ENCODE measurements around the gene USH2A. TPM values are rescaled to one million over a fixed set of nuclear protein-coding genes. Genes with fewer than 3 reads are reported as not detected.

The USH2A gene
- total RNA-seq, 4 donors from 2014 or later: 0.08 to 0.18 TPM; not detected in 2

DNA sequence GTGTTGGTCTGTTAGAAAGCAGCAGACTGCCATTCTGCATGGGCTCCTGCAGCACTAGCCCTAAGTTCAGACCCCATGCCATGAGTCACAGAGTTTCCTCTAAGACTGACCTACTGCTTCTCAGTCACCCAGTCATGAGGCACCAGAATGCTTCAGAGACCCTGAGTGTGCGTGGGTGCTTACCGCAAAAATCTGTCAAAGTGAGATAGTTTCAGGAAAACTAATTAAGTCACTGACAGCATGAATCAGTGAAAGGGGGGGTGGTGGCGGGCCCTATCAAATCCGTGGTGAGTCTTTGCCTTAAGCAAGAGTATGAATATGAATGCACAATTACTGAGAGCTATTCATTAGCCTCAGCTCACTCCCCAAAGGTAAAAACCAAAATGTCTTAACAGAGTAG, 758.0 kb downstream of the USH2A start:
- Histone ChIP-seq H3K27me3 (no peaks in the 10 kb centered on the region), H3K4me1 (no peaks in the 10 kb centered on the region), H3K27ac (no peak overlapping the region), H3K9me3 (no peaks in the 10 kb centered on the region), H3K36me3 (no peaks in the 10 kb centered on the region), H3K4me3 (no peak overlapping the region)
- WGBS: 82% methylated on average over 4 of the region's 4 CpGs
- DNase-seq (ENCODE audit: low spot score in 2 of 2): no peak
- TF ChIP-seq POLR2A (IDR thresholded peaks at IDR 0.05) (no peak), POLR2AphosphoS5 (IDR thresholded peaks at IDR 0.05) (no peak), EP300 (IDR thresholded peaks at IDR 0.05) (no peak), CTCF (IDR thresholded peaks at IDR 0.05) (no peak)

- no peak for DNase-seq (ENCODE audit: low spot score in 2 of 2)
- Histone ChIP-seq H3K27ac (no peak overlapping the region), H3K9me3 (no peaks in the 10 kb centered on the region), H3K36me3 (no peaks in the 10 kb centered on the region), H3K4me3 (no peak overlapping the region), H3K4me1 (peaks cover 7% of the 10 kb centered on the region), H3K27me3 (no peaks in the 10 kb centered on the region)
- WGBS: 65% methylated on average over 1 of the region's 1 CpG
- TF ChIP-seq POLR2A (IDR thresholded peaks at IDR 0.05) (no peak), EP300 (IDR thresholded peaks at IDR 0.05) (no peak), CTCF (IDR thresholded peaks at IDR 0.05) (no peak), POLR2AphosphoS5 (IDR thresholded peaks at IDR 0.05) (no peak)
Observed at GRCh38 chr1:215661033-215661432, 762.2 kb downstream of the USH2A start.

DNA sequence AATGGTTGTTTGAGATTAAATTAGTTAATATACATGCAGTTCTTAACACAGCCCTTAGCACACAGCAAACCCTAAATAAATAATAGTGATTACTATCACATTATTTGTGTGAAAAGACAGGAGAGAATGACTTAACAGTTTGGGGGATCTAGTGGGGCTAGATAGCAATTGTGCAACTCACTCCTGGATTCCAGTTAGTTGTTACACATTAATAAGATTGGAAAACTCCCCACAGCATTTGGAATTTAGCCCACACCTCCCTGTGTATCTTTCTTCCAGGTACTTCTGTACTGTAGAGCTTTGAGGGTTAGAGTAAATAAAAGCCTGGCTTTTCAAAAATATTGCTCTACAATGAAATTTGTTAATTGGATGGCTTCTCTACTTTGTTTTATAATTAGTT, 763.0 kb downstream of the USH2A start:
- H3K27ac ChIP-seq: no peak overlapping the region
- H3K4me3 ChIP-seq: no peak overlapping the region
- H3K4me1 ChIP-seq: peaks cover 7% of the 10 kb centered on the region
- no peaks in the 10 kb centered on the region for H3K27me3 ChIP-seq
- TF ChIP-seq POLR2AphosphoS5 (IDR thresholded peaks at IDR 0.05): no peak
- no peak for DNase-seq (ENCODE audit: low spot score in 2 of 2)
- no peaks in the 10 kb centered on the region for H3K36me3 ChIP-seq
- H3K9me3 ChIP-seq: no peaks in the 10 kb centered on the region

DNA sequence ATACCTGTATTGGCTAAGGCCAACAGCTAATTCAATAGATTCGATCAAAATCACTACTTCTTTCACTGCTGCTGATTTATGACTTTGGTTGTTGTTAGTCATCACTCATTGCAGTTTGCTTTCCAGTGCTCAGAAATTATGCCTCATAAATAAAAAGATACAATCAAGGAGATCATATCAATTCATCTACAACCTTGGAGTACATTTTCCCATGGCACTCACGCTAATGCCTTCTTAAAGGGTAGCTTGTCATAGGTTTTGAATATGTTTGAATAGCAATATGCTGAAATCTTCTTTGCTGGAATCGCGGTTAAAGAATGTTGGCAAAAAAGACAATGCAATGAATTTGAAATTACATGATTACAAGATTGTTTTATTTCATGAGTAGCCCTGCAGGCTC, 766.2 kb downstream of the USH2A start:
- DNase-seq (ENCODE audit: low spot score in 2 of 2): no peak
- no peak overlapping the region for H3K27ac ChIP-seq
- H3K27me3 ChIP-seq: no peaks in the 10 kb centered on the region
- H3K36me3 ChIP-seq: no peaks in the 10 kb centered on the region
- H3K9me3 ChIP-seq: no peaks in the 10 kb centered on the region
- no peak overlapping the region for H3K4me3 ChIP-seq
- 55% methylated on average over 4 of the region's 4 CpGs for WGBS
- TF ChIP-seq POLR2AphosphoS5 (IDR thresholded peaks at IDR 0.05) (no peak), EP300 (IDR thresholded peaks at IDR 0.05) (no peak), POLR2A (IDR thresholded peaks at IDR 0.05) (no peak), CTCF (IDR thresholded peaks at IDR 0.05) (no peak)
- H3K4me1 ChIP-seq: peaks cover 7% of the 10 kb centered on the region

DNA sequence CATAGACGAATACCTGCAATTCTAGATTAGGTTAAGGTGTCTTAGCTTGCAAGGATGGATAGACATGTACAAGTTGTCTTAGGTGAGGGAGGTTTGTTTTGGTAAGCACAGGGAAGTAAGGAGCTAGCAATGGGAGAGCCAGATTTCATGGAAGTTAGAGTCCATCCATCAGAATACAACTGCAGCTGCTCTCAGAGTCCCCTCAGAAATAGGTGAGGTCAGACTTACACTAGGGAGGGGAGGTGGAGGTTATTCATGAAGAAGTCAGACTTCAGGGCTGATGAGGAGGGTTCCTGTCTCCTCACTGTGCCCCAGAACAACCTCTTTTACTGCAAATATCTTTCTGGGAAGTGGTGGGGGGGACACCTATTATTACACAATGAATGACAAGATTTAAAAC, 770.9 kb downstream of the USH2A start:
- 77% methylated on average over 1 of the region's 1 CpG for WGBS
- H3K27ac ChIP-seq: no peak overlapping the region
- H3K9me3 ChIP-seq: no peaks in the 10 kb centered on the region
- peaks cover 2% of the 10 kb centered on the region for H3K27me3 ChIP-seq
- H3K4me1 ChIP-seq: peaks cover 7% of the 10 kb centered on the region
- no peaks in the 10 kb centered on the region for H3K36me3 ChIP-seq
- no peak for TF ChIP-seq POLR2AphosphoS5 (IDR thresholded peaks at IDR 0.05)
- TF ChIP-seq POLR2A (IDR thresholded peaks at IDR 0.05): no peak
- no peak for TF ChIP-seq EP300 (IDR thresholded peaks at IDR 0.05)
- TF ChIP-seq CTCF (IDR thresholded peaks at IDR 0.05): no peak
- no peak overlapping the region for H3K4me3 ChIP-seq
- no peak for DNase-seq (ENCODE audit: low spot score in 2 of 2)

DNA sequence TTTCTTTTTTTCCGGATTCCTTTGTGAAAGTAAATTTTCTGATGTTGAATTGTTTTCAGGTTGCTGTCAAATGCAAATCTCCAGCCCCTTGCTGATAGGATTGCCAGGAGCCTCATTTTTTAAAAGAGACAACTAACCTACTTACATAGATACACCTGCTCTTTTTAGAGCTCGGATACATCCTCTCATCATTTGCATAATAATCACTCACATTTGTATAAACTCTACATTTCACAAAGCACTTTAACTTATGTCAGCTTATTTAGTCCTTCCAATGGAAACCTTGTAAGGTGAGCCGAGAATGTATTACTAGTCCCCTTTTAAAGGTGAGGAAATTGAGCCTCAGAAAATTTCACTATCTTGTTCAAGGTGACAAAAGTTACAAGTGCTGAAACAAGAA, 771.4 kb downstream of the USH2A start:
- Histone ChIP-seq H3K36me3 (no peaks in the 10 kb centered on the region), H3K27ac (no peak overlapping the region), H3K9me3 (no peaks in the 10 kb centered on the region), H3K4me1 (peaks cover 2% of the 10 kb centered on the region), H3K4me3 (no peak overlapping the region), H3K27me3 (peaks cover 2% of the 10 kb centered on the region)
- TF ChIP-seq CTCF (IDR thresholded peaks at IDR 0.05) (no peak), POLR2AphosphoS5 (IDR thresholded peaks at IDR 0.05) (no peak), POLR2A (IDR thresholded peaks at IDR 0.05) (no peak), EP300 (IDR thresholded peaks at IDR 0.05) (no peak)
- 43% methylated on average over 3 of the region's 3 CpGs for WGBS
- no peak for DNase-seq (ENCODE audit: low spot score in 2 of 2)
